ENCODE results near the gene ANKFY1.
"Not testable (repeated sequence)": the region's sequence is repeated elsewhere in the genome, so short reads cannot be mapped to it uniquely, and the experiment has no call there.

Gene ANKFY1

DNA sequence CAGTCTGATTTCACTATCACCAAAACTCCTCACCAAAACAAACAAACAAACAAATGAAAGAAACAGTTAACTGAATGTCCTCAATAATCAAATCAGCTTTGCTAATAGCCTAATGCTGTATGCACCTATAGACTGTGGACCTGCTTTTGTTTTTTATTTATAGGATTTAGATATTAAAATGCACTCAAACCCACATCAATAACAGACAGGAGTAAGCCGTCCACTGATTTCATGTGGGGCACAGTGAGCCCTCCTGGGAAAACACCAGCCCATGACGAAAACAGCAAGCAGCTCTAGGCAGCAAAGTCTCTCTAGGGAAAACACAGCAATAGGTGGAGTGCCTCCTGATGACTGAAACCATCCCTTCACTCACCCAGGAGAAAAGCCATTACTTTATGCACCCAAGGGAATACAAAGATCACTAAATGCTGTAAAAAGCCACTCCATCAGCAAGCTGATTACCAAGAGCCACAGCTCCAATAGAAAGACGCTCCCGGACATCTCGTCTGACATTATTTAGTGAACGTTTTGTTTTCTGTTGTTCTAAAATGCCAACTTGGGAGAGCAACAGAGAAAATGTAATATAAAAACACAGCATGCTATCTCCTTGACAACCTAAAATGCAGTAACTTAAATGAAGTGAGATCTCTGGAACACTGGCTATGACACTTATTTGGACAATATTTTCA is 47.8 kb downstream of the ANKFY1 start:
- DNase-seq: no peak

DNA sequence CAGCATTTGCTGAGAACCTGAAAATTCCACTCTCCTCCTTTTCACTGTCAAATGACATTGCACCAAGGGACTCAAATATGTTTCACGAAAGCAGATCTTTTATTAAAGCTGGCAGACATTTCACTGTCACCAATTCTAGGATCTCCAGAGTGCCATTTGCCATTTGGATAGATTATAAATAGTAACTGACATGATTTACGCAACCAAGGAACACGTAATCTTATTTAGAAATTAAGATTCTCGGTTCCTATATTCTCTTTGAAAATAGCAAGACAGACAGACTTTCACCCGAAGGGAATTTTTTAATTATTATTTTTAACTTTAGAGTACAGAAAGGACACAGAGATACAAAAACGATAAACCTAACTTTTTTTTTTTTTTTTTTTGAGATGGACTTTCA is 49.6 kb downstream of the ANKFY1 start:
- DNase-seq: no peak

DNA sequence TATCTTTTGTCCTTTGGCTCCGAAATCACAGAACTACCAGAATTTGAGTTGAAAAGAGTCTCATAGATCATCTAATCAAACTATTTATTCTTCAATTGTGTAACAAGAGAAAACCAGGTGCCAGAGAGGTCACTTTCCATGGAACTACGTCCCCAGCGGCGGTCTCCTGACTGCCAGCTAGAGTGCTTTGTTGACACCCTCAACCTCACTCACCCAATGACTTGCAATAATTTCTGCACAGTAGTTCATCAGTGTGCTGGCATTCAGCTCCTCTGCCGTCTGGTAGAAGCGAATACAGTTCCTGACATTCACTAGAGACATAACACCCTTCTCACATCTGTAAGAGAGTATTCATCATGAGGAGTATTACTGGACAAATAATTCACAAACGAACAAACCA is 54.2 kb downstream of the ANKFY1 start:
- DNase-seq: no peak

DNA sequence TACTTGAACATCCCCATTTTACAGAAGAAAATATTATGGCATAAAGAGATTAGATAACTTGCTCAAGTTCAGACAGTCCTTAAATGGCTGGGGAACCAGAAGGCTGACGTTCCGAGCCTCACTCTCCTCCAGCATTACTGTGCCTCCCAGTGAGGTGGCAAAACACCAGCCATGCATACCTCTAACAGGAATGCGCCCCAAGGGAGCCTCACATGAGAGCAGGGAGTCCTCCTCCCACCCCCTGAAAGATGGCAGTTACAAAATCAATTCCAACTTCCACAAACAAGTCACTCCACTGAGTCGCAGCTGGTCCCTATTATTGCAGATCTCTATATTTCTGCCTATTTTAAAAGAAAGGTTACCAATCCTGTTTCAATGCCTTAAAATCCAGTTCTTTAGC is 55.5 kb downstream of the ANKFY1 start:
- no peak for DNase-seq

DNA sequence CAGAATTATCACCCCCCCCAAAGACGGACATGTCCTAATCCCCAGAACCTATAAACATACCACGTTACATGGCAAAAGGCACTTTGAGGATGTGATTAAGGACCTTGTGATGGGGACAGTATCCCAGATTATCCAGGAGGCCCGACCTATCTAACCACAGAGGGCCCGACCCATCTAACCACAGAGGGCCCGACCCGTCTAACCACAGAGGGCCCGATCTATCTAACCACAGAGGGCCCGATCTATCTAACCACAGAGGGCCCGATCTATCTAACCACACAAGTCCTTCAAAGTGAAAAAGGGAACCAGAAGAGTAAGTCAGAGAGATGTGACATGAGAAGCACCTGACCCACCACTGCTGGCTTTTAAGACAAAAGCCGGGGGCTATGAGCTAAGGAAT is 56.8 kb downstream of the ANKFY1 start:
- DNase-seq: no peak

DNA sequence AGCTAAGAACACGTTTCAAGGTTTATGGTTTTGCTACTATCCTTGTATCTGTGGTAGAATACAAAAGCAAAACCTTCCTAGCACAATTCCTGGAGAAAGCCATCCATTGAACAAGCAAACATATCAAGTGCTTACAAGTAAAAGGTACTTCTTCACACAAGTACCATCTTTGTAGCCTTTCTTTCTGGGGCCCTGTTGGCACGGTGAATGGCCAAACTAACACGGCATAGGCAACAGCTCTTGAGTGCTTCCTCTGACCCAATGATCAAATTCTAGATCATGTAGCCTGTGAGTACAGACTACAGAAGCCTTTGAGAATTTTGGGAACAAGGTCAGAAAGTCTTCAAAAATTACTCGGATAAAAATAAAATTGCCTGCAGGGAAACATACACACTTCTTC is 57.9 kb downstream of the ANKFY1 start:
- no peak for DNase-seq

DNA sequence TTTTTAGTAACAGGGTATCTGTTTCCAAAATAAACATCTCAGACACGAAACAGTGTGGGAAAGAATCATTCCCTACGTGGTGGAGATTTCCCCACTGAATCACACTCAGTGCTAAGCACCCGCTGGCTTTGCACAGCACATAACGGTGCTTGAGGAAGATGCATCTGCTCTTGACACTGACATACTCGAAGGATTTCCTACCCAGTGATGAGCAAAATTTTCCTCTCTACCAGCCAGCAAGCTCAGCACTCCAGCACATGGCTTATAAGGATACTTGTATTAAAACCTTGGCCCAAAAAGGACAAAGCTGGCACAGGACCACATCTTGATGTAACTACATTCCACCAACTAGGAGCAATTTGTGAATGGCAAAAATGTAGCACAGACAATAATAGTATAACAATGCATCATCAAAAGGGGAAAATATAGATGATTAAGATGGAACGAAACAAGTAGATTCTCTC is 59.0 kb downstream of the ANKFY1 start:
- no peak for DNase-seq

DNA sequence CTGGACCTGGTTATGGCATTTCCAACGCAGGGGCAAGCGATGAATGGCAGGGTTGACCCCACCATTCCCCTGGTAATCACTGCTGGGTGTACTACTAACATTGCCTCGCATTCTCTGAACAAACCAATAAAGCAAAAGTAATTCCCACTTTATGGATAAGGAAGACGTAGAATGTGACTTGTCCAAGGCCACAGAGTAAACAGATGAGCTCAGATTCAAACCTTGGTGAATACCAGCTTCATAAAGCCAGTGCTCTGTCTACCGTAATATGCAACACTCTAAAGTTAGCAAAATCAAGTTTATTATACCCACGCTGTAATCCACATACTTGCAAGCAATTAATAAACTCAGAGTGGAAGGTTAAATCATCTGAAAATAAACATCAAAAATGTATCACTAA is 59.6 kb downstream of the ANKFY1 start:
- no peak for DNase-seq

DNA sequence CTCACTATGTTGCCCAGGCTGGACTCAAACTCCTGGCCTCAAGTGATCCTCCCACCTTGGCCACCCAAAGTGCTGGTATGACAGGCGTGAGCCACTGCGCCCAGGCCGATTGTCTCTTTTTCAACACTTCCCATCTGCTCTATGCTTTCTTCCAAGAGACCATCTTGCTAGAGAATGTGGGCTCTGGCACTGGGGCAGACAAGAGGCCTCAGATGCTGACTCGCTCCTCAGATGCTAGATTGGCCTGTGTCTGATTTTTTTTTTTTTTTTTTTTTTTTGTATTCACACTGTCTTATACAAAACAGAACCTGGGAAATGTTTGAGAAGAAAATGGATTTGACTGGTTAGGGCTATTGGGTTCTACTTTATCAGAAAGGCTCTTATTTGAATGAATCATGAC is 62.6 kb downstream of the ANKFY1 start:
- DNase-seq: no peak

DNA sequence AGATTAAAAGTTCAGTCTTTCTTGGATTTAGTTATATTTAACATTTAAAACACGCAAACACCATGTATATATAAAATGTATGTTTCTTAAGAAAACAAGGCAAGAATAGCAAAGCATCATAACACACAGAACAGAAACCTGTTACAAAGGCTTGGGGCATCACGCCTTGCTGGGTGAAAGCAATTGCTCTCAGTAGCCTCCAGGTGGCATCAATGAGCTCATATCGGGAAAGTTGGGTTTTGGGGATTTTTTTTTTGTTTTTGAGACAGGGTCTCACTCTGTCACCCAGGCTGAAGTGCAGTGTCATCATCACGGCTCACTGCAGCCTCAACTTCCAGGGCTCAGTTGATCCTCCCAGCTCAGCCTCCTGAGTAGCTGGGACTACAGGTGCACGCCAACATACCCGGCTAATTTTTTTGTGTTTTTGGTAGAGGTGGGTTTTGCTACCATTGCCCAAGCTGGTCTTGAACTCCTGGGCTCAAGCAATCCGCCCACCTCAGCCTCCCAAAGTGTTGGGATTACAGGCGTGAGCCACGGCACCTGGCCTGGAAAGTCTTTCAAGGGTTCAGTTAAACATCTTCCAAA is 63.9 kb downstream of the ANKFY1 start:
- peak; percentile 52 for DNase-seq

DNA sequence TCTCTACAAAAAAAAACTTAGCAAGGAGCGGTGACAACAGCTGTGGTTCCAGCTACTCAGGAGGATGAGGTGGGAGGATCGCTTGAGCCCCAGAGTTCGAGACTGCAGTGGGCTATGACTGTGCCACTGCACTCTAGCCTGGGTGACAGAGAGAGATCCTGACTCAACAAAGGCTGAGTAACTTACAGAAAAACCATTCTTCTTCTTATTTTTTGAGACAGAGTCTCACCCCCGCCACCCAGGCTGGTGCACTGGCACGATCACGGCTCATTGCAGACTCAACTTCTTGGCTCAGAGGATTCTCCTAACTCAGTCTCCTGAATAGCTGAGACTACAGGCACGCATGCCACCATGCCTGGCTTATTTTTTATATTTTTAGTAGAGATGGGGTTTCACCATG is 64.8 kb downstream of the ANKFY1 start:
- DNase-seq: no peak

DNA sequence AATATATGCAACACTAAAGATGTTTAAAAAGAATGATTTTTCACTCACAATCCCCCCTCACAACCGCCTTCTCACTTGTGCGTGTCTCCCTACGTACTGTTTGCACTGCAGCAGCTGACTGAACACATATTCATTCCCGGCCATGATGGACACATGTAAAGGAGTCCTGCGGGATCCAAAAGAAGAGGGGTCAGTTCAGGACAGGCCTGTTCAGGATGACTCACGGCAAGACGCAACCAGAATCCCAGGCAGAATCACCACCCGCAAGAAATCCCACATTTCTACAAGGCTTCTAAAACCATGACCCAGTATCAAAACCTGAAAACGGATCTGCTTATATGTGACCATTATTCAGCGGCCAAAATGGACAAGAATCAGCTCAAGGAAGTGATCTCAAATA is 68.5 kb downstream of the ANKFY1 start:
- DNase-seq: no peak

DNA sequence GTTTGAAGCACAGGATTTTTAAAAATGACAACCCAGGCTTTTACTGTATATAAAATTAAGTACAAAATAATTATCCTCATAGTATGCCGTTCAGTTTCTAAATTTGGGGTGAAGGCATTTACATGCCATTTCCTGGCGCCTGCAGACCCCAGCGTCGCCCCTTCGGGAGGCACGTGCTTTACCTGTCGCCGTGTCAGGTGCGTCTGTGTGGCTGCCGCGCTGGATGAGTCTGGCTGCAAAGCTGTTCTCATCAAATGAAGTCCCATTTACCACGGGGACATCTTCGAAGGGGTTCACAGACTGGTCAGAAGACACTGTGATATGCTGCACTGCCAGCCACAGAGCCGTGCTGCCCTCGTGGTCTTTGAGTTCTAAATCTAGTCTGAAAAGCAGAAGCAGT is 69.0 kb downstream of the ANKFY1 start:
- DNase-seq: no peak

DNA sequence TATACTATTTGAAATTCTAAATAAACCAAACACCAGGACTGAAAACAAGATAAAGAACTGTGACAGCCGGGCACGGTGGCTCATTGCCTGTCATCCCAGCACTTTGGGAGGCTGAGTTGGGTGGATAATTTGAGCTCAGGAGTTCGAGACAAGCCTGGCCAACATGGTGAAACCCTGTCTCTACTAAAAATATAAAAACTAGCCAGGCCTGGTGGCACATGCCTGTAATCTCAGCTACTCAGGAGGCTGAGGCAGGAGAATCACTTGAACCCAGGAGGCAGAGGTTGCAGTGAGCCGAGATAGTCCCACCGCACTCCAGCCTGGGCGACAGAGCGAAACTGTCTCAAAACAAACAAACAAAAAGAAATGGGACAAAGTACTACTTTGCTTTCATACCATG is 73.0 kb downstream of the ANKFY1 start:
- DNase-seq: not testable (repeated sequence)

DNA sequence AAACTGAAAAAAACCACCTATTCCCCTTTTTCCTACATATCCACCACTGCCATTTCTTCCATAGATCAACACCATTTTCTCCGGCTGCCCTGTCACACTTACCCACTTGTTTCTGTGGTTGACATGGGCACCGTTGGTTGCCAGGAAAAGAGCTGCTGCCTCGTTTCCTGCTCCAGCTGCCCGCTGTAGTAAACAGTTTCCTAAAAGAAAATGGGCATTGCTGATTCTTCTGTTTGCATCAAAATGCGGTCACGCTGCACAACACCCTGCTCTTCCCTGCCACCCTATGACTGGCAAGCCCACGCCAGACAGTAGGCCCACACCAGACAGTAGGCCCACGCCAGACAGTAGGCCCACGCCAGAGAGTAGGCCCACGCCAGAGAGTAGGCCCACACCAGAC is 74.5 kb downstream of the ANKFY1 start:
- no peak for DNase-seq

DNA sequence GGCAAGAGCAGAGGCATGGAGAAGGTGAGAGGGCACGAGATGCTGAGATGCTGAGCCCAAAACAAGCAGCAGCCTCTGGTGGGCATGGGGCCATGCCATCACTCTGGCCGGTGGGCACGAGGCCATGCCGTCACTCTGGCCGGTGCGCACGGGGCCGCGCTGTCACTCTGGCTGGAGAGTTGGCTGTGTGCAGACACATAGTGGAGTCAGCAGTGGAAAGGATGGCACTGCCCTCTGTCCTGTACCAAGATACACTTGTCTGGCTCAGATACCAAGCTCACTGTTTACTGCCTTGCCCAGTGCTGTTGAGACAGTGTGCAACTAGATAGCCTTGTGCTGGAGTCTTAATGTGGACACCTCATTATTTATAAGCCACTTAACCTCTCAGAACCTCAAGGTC is 75.7 kb downstream of the ANKFY1 start:
- no peak for DNase-seq

DNA sequence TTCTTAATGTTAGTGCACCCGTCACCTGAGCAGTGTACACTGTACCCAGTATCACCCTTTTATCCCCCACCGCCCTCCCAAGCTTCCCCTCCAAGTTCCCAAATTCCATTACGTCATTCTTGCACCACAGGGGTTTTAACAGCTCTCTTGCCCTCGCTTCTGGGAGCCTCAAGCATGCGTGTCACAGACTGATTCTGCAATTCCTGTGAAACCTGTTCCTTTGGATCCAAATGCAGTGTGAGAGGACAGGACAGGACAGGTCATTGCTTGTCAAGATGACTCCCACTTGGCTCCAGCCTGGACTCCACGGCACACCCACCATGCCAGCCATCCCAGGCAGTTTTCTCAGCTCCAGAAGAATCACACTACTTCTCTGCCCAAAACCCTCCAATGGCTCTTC is 76.7 kb downstream of the ANKFY1 start:
- DNase-seq: no peak

DNA sequence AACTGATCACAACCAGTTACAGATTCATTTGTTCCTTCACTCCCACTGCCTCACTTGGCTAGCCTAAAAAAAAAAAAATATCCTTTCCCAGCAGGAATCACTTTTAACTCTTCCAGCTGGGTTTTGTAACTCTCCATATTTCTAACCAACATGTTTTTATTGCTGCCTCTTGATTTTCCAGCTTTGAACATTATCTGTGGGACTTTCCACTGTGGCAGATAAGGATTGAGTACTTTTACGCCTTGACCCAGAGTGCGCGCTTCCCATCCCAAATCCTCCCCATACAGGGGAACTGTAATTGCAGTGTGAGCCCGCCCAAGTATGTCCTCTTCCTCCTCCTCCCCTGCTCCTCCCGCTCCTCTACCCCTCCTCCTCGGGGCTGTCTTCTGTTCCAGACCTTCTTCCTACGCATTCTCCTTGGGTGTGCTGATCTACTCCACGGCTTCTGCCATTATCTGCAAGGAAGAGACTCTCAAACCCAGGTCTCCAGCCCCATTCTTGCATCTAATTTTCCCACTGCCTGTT is 77.4 kb downstream of the ANKFY1 start:
- no peak for DNase-seq

DNA sequence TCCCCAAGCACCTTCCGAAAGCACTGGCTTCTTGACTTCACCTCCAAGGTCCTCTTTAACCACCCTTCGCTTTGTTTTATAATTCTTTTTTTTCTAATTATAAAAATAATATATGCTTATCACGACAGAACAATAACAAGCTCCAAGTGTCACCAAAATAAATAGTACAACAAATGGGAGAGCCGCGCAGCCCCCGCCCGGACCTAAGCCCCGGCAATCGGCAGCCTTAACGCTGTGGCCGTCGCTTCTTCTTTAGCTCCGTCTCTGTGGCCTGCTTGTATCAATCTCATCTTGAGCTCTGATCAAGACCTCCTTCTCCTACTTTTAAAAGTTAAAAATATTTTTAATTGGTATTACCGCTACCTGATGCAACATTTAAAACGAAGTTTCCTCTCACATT is 78.1 kb downstream of the ANKFY1 start:
- DNase-seq: no peak

DNA sequence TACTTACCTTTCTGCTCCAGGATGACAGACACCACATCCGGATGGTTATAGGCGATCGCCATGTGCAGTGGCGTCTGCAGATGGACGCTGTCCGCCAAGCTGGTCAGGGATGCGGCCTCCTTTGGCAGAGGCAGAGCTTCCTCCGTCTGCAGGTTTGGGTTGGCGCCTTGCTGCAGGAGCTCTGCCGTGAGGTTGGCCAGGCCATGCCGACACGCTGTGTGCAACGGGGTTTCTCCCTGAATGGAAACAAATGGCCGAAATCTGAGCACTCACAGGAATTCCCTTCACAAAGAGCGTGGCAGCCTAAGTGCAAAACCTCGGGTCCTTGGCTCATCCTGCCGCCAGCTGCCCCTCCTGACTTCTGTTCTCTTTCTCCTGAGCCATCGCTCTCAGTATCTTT is 79.0 kb downstream of the ANKFY1 start:
- DNase-seq: no peak

DNA sequence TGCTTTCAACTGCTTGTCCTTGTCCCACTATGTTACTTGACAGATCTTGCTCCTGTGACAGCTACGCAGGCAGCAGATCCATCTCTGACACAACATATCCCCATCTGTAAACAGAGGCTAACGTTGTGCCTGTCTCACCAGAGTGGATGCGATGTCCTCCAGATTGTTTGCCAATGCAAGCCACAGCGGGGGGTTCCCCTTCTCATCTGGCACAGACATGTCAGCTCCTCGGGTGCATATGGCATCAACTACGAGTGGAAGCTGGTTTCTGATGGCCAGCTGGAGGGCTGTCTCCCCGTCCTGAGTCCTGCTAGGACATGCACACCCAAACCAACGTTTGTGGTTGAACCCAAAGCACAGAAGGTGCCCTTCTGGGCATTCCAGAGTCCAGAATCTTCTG is 81.7 kb downstream of the ANKFY1 start:
- peak; percentile 29 for DNase-seq

DNA sequence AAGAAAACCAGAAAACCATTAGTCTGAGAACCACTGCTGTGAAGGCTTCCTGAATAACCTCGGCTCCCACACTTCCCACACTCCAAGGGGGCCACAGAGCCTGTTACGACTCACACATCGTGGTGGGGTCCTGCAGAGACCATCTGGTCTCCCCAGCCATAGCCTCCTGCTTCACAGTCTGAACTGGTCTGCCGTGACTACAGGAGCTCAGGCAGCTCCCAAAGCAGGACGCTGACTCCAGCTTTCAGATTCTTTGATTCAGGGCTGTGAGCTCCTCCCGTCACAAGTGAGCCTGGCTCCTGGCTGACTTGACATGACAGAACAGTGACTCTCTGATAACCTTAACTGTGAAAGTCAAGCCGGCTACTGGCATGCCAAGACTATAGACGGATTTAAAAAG is 83.0 kb downstream of the ANKFY1 start:
- no peak for DNase-seq

DNA sequence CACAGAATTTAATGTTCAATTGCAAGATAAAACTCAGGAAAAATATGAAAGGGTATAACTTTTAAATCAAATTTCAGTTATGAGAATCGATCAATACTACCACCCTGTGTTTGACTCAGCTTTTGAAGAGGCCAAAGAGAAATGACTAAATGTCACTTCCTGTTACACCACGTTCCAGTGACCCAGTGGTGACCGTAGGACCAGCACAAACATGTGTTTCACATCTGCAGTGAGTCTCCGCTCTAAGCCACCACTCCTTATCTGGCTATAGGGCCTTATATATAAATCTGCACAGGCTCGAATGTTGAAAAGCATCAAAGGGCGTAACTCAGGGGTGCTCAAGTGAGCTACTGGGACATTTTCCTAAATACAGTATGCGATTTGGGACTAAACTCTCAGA is 84.7 kb downstream of the ANKFY1 start:
- no peak for DNase-seq

DNA sequence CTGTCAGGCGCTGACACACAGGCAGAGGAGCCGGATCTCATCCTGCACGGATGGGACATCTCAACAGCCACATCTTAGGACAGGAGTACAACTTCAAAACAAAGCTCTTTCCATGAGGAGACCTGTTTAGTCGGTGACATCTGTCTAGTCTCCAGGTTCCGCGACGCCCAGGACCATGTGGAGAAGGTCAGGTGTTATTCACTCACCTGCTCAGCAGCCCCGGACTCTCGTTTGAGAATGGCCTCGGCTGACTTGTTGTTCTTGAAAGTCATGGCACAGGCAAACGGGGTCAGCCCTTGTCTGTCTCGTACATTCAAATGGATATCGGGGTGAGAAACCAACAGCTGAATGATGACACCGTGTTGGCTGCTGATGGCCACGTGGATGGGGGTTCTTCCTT is 85.1 kb downstream of the ANKFY1 start:
- no peak for DNase-seq

DNA sequence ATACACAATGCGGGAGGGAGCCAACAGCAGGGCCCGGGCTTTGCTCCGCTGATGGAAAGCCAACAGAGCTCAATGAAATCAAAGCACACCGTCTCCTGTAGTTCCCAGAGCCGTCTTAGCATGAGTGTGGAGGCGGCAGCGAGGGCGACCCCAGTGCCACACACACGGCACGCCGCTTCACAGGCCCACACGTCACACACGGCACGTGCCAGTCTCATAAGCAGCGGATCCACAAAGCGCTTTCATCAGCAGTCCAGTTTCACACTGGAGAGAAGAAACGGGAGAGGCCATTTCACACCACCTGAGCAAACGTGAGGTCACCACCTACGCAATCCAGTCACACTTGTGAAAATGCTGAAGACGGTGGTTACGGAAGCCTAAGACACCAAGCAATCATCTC is 86.0 kb downstream of the ANKFY1 start:
- no peak for DNase-seq

All from NCI-H1694 treated with DMSO at 0.1 percent for 48 hours (cell line).